GM21526 (cell line): Measurements from ENCODE around the gene A1BG.
"Not testable (repeated sequence)": the region's sequence is repeated elsewhere in the genome, so short reads cannot be mapped to it uniquely, and the experiment has no call there.

Source experiments
- ATAC-seq: cut with Tn5 transposase; IDR thresholded peaks from one replicate; pipeline ENCODE4 v1.9.1; 2021; ENCODE audit warnings: moderate library complexity; ENCODE audit not compliant: unreplicated experiment, low FRiP score

Gene A1BG

DNA sequence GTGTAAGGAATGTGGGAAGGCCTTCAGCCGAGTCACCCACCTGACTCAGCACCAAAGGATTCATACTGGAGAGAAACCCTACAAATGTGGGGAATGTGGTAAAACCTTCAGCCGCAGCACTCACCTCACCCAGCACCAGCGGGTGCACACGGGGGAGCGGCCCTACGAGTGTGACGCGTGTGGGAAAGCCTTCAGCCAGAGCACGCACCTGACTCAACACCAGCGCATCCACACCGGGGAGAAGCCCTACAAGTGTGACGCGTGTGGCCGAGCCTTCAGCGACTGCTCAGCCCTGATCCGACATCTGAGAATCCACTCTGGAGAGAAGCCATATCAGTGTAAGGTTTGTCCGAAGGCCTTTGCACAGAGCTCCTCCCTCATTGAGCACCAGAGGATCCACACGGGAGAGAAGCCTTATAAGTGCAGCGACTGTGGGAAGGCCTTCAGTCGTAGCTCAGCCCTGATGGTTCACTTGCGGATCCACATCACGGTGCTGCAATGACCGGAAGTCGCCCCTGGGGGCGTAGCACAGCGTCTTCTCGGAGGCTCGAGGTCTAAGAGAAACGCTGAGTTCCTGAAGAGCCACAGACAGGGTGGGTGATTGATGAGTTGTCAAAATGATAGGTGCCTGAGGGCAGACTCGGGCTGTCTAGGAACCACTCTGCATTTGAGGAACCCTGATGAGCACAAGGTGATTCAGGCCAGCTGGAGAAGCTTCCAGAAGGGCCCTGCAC lies 14.3 kb downstream of the A1BG start:
- ATAC-seq = no peak

DNA sequence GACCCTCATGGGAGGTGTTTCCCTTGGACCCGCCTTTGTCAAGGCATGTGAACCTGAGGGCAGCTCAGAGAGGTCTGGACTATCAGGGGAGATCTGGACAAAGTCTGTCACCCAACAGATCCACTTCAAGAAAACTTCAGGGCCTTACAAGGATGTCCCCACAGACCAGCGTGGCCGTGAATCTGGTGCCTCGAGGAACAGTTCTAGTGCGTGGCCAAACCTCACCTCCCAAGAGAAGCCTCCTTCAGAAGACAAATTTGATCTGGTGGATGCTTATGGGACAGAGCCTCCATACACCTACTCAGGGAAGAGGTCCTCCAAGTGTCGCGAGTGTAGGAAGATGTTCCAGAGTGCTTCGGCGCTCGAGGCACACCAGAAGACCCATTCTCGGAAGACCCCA lies 15.0 kb downstream of the A1BG start:
- no peak for ATAC-seq

DNA sequence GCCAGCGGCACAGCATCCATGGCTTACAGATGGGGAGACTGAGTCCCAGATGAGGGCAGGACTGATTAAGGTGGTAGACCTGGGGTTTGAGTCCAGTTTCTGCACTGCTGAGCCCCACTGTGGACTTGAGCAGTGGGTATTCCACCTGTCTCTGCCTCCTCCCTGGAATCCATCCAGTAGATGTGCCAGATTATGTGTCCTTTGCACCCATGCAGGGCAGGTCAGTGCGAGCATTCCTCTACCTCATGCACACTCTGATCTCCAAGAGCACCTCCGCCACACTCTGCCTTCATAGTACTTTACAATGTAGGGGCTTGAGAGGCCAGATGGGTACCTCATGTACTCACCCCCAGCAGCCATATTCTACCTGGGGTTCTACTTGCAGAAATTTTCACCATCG lies 16.5 kb downstream of the A1BG start:
- ATAC-seq = no peak

DNA sequence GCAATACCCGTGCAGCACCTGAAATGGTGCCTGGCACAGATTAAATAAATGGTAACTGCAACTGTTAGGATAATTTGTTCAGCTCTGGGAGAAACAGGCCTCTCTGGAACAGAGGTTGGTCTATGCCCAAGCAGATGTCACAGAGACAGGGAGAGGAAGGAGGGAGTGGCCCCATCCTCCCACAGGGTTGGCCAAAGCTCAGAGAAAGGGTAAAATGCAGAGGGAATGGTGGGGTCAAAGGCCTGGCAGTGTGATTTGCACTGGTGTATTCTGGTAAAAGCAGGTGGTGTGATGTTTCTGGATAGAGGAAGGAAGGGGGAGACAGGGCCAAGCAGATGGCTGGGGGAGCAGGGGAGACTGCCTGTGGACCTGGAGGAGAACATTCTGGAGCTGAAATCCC lies 17.1 kb downstream of the A1BG start:
- ATAC-seq = no peak

DNA sequence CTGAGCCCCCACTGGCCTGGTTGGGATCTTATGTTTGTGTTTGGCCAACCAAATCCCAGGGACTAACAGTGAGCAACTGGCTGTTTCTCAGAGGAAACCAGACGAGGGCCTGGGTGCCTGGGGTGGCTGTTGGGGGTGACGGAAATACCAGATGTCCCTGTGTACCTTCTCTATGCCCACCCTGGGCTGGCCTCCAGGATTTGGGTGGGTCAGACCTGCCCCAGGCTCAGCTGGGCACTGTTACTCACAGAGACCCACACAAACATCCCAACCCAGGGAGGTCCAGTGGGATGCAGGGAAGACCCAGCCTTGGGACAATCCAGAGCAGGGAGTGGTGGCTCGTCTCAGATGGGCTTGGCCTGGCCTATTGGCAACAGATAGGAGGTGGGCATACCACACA lies 17.7 kb downstream of the A1BG start:
- no peak for ATAC-seq

DNA sequence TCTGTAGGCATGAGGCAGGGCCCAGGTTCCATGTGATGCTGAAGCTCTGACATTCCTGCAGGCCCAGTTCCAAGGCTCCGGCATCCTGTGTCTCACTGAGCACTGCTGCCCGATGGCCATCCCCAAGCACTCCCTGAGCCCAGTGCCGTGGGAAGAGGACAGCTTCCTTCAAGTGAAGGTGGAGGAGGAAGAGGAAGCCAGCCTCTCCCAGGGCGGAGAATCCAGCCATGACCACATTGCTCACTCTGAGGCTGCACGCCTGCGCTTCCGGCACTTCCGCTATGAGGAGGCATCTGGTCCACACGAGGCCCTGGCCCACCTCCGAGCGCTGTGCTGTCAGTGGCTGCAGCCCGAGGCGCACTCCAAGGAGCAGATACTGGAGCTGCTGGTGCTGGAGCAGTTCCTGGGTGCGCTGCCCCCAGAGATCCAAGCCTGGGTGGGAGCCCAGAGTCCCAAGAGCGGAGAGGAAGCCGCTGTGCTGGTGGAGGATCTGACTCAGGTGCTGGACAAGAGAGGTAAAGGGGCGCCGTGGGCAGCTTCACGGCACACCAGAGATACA lies 18.5 kb downstream of the A1BG start:
- no peak for ATAC-seq

DNA sequence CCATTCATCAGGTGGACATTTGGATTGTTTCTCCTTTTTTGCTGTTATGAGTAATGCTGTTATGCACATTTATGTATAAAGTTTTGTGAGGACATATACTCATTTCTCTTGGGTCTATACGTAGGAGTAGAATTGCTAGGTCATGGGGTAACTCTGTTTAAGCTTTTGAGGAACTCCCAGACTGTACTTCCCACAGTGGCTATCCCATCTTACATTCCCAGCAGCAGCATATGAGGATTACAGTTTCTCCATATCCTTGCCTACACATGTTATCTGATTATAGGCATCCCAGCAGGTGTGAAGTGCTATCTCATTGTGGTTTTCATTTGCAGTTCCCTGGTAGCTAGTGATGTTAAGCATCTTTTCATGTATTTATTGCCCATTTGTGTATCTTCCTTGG lies 20.6 kb downstream of the A1BG start:
- ATAC-seq = no peak

DNA sequence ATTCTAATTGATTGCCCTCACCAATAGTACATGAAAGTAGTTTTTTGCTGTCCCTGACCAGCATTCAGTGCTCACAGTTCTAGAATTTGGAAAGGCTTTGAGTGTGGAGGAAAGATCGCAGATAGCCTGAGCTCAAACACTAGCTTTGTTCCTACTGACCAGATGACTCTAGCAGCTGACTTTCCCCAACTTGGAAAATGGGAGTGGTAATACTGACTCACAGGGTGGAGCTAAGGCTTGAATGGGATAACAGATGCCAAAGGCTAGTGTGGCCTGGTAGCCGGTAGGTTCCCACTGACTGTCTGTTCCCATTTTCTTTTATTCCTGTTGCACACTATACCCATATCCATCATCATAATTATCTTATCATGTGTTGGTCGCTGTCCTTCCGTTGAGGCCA lies 22.8 kb downstream of the A1BG start:
- ATAC-seq = no peak

DNA sequence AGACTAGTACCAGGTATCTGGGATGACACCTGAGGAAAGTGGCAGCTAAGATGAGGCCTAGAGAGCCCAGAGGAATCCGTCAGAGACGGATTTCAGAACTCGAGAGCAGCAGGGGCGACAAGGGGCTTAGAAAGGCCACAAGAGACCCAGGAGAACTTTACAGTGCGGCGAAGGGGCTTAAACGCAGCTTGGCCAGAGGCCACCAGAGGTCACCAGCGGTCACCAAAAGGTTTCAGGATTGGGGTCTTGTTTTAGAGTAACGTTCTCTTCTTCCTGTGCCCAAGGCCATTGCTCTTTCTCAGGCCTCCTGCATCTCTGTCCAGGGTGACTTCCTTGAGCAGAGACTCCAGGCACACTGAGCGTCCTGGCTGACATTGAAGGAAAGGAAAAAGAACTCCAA lies 24.3 kb downstream of the A1BG start:
- no peak for ATAC-seq

DNA sequence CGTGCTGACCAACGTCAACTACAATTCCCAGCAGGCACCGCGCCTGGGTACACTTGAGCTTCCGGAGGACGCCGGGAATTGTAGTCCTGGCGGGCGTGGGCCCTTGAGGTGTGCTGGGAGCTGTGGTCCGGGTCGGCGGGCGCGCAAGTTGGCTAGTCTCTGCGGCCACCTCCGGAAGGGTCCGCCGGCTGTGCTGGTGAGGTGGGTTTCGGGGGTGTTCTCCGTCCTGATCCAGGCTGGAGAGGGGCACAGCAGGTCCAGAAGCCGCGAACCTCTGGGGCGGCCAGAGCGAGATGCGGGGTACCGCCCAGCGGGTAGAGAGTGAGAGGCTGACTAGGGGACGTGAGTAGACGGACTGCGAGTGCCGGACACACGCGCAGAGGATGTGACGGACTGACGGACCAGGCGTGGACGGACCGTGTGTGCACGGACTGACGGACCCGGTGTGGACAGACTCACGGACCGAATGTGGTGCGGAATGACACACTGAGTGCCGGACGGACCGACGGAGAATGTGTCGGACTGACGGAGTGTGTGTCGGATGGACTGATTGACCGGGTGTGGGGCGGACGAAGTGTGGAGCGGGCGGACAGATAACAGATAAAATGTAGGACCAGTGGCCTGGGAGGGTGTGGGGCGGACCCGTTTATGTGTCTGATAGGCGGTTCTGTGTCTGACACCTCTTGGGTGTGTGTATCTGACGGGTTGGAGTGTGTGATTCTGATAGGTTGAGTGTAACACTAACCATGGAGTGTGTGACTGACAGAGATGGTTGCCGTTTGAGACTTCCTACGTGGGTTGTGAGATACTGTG lies 26.2 kb downstream of the A1BG start, which contains the start of gene ZSCAN22:
Gene ZSCAN22, plus strand, starts transcription at position 81 of the 813 bp plus-strand sequence. CDS start 7,809 bp downstream, outside the sequence.
- ATAC-seq = peak; percentile 77

DNA sequence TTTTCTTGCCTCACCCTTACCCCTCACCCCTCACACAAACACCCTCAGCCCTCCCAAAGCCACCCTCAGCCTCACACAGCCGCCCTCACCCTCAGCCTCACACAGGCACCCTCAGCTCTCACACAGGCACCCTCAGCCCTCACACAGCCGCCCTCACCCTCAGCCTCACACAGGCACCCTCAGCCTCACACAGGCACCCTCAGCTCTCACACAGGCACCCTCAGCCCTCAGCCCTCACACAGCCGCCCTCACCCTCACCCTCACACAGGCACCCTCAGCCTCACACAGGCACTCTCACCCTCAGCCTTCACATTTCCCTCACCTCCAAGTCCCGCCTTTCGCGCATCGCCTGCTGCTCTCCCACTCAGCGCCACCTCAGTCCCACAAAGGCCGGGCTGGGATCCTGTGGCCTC lies 26.8 kb downstream of the A1BG start:
- no peak for ATAC-seq

DNA sequence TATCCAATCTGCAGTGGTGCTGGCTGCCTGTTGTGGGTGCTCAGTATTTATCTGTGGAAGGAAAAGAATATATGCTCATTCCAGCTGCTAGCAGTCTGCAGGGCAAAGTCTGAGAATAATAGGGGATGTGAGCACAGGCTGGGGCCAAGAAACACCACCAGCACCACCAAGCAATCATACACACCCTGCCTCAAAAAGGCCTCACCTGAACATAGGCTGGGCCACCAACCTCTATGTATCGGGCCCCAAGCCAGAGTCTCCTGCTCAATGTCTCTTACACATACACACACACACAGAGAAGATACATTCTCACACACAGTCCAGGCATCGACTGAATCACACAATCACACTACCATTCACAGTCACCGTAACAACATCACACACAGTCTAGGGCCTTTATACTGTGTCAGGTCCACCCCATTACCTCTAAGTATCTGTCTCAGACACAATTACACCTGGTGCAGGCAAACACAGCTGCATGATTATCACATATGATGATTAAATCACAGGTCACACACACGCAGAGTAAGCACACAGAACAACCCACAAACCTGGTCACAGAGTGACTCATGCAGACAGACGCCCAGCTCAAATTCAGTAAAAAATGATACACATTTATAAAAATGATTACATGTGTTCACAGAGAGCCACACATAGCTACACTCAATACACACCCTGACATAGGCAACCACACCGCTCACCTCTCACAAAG lies 27.8 kb downstream of the A1BG start:
- ATAC-seq = no peak

DNA sequence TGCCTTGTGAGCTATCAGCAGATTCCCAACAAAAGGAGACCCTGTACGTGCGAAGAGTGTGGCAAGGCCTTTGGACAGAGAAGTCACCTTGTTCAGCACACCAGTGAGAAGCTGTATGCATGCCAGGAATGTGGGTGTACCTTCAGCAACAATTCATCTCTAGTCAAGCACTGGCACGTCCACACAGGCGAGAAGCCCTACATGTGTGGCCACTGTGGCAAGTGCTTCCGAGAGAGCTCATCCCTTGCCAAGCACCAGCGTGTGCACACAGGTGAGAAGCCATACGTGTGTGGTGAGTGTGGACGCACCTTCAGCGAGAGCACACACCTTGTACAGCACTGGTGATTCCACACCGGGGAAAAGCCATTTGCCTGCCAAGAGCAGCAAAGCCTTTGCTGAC lies 34.1 kb downstream of the A1BG start:
- no peak for ATAC-seq

DNA sequence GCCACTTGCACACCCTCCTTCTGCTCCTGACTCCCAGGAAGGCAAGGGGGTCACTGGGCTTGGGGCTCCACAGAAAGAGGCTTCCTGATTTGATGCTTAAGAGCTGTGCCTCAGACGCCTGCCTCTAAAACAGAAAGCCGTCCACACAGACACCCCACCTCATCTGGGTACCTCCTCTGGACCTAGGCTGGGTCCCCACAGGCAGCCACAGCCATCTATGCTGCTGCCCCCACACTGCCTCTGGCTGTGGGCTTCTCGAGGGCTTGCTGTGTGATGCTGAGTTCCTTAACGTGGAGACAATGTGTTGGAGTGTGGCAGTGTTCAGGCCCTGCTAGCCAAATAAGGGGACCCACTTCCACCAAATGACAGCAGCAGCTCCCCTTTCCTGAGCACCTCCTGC lies 35.0 kb downstream of the A1BG start:
- ATAC-seq = no peak

DNA sequence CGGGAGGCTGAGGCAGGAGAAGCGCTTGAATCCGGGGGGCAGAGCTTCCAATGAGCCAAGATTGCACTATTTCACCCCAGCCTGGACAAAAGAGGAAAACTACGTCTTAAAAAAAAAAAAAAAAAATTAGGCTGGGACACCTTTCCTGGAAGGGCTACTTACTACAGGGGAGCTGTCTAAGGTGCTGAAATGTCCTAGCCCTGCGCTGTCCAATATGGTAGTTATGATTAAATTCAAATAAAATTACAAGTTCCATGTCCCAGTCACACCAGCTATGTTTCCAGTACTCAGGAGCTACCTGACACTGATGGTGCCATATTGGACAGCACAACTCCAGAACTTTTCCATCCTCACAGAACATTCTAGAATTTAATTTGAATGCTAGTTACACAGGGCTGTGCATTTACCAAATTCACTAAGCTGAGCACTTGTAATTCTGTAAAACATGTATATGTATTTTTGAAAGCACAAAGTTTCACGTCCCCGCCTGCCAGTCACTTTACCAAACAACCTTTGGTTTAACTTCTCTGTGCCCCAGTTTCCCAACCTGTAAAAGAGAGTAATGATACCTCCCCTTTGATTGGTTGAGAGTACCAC lies 35.7 kb downstream of the A1BG start:
- ATAC-seq = no peak

DNA sequence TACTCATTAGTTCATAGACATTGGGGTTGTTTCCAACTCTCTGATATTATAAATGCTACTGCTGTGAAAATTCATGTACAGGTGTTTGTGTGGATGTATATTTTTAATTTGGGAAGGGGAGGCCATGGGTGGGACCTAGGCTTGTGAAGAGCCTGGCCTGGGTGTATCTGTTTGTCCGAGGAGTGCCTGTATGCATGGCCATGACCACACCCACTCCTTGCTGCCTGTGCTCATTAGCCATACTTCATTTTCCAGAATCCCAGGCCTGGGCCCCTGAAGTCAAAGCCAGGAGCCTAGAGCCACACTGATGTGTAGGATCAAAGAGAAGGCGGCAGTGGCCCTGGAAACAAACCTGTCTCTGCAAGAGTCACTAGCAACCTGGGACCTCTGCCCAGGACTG lies 37.7 kb downstream of the A1BG start:
- no peak for ATAC-seq

DNA sequence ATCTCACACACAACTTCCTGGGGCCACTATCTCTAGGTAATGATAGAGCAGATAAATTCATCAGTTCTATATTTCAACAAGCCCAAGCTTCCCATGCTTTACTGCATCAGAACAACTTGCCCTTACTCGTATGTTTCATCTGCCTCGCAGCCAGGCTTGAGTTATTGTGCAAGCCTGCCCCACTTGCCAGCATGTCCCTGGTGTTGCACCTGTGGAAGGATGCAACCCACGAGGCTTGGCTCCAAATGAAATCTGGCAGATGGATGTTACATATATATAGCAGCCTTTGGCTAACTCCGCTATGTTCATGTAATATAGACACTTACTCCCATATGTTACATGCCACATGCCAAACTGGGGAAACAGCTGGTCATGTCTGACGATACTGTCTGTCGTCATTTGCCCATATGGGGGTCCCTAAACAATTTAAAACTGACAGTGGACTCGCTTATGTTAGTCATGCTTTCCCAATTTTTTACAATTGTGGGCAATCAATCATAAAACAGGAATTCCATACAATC lies 41.9 kb downstream of the A1BG start:
- no peak for ATAC-seq

DNA sequence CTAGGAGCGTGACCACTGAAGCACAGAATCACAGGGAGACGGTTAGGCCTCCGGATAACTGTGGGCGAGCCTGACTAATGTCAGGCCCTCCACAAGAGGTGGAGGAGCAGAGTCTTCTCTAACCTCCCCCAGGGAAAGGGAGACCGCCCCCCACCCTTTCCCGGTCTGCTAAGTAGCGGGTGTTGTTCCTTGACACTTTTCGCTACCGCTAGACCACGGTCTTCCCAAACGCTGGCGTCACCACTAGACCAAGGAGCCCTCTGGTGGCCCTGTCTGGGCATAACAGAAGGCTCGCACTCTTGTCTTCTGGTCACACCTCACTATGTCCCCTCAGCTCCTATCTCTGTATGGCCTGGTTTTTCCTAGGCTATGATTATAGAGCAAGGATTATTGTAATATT lies 42.6 kb downstream of the A1BG start:
- not testable (repeated sequence) for ATAC-seq

DNA sequence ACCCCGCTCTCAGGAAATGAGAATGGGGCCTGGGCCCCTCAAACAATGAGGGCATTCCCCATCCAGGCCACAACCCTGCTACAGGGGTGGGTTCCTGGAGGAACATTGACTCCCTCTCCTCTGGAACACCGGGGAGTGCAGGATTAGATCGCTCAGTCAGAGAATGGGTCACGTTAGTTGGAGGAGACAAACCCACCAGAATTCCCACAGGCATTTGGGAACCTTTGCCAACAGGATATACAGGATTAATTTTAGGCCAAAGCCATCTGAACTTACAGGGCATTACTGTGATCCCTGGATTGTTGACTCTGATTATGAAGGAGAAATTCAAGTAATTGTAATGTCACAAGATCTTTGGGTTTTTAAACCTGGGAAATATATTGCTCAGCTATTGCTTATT lies 45.6 kb downstream of the A1BG start:
- no peak for ATAC-seq

DNA sequence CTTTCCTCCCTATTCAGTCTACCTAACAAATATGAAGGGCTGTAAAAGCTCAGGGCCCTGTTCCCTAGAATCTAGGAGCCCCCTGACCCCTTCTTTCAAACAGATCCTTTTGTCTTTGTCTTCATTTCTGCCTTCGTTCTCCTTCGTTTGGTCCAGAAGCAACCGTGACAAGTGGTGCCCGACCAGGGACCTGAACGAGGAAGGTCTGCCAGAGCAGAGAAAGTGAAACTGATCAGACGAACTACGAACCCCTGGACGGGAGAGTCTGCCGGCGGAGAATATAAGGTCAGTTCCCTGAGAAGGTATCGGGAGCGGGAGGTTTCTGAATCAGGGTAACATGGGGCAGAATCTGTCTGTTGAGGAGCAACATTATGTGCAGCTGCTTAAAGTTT lies 47.4 kb downstream of the A1BG start:
- ATAC-seq = no peak
